DMS53 (cell line): ENCODE measurements around the gene QSOX1.
A peak's percentile ranks its signal among the peaks of the same experiment; 100 is the strongest.

Experiments
- DNase-seq: peaks from one replicate; lab custom pipeline; 2025; lab: John Stamatoyannopoulos, UW

Gene QSOX1

DNA sequence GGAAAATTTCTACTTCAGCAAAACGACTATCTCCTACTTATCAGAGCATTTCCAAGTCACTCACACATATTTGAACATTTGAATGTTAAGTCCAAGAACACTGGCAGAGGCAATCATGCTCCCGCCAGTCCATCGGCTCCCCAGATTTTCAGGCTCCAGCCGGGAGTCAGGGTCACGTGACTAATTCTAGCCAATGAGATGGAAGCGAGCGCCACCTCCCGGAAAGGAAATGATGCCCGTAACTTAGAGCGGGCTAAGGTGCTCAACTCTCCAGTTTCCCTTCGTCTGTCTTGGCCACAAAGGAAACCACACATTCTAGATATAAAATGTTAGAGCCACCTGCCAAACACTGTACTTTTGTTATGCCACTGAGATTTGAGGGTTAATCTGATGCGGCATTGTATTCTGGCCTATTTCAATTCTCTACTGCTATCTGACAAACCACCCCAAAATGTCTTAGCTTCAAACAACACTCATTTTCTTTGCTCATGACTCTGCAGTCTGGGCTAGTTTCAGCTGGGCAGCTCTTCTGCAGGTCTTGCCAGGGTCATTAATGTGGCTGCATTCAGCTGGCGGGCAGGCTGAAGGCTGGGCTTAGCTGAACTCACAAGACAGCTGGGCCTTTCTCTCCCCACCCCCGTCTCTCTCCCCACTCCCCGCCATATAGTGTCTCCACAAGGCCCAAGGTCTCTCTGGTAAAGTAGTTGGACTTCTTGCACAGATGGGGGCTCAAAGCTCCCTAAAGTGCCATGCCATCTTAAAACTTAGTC is 58.9 kb downstream of the QSOX1 start:
- DNase-seq, result no peak

DNA sequence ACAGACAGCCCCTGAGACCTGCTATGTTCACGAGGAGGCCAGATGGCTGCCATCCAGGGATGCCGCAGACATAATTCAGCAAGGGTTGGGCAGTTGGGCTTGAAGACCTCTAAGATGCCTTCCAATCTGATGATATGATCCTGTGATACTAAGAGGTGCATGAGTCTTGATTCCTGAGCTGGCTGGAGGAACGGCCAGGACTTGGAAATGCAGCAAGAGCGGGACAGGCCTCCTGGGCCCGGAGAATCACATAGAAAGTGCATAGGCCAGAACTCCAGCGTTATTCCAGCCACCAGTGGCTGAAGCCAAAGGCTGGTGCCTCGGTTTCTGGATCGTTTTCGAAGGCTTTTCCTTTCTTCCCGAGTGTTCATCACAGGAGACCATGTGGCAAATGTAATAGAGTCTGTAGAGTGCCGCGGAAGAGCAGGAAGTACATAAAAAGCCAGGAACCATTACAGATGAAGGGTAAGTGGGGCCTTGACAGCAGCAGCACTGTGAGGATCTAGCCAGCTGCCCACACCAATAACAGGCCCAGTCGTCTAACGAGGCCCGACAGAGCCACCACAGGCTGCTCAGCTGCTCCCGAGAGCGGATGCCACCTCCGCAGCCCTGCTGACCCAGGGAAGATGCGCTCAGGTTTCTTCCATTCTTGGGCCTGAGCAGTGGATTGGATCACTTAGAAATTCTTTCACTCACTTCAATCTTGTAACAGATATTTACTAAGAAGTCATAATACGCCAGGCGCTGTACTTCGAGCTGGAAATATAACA is 61.4 kb downstream of the QSOX1 start:
- DNase-seq, result no peak

DNA sequence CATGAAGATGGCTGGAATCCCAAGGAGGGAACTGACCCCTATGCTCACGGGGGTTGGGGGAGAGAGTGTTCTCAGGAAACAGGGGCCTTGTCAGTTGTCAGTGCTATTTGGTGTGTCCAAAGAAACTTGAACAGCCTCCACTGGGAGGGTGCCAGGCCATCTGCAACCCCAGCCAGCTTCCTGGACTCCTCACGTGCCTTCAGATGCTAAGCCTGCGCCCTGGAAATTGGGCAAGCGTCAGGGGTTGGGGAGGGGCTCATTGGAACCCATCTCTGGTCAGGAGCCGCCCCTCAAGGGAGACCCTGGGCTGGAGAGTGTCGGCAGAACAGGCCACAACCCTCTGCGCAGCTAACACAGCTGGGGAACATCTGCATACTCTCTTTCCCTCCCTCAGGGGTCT is 62.3 kb downstream of the QSOX1 start:
- DNase-seq, result no peak

DNA sequence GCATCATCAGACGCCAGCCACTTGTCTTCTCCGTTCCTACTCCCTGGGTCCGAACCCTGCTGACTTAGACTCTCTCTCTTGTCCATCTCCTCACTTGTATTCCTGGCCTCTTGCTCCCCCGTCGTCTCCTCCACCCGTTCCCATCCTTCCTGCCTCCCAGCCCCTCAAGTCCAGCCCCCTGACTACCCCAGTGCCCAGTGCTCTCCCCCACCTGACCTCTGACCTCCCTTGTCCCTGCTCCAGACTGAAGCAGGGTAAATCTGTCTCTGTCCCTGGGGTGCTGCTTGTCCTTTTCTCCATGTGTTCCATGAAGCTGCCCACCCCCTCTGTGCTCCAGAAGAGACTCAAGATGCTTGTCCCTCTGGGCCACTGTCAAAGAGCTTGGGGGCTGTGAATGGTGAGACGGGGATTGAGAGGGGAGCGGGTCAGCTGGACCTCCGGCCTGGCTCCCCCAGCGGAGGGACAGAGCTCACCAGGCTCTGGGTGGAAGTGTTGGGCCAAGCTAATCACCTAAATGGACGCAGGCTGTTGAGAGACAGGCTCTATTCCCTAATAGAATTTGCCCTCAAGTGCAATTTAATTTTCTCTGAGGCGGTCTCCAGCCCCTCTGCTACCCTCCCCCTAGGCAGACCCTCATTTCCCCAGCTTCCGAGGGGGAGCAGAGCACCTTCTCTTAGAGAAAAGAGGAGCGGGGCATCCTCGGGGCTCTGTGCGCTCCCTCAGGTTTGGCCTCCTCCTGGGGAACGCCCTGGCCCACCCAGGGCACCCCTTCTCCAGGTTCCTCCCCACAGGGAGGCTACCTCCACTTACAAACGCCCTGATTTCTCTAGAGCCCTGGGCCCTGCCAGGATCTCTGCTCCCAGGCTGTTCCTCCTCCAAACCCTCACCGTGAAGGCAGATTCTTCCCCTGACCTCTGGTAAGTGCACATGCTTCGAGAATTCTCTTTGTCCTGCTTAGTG is 64.4 kb downstream of the QSOX1 start:
- no peak for DNase-seq

DNA sequence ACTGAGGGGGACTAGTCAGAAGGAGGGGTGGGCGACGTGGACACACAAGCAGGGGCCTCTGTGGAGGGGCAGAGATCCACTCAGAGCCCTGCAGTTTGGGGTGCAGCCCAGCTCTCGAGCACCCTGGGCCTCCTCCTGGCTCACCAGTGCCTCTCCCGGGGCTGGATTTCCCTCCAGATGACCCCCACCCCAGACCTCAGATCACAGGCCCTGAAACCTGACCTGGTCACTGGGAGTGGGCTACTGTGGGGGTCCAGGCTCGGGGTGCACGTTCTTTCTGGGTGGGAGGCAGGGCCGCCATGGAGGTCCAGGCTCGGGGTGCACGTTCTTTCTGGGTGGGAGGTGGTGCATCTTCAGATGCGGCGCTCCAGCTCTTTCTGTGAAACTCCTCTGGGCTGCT is 65.1 kb downstream of the QSOX1 start:
- no peak for DNase-seq

DNA sequence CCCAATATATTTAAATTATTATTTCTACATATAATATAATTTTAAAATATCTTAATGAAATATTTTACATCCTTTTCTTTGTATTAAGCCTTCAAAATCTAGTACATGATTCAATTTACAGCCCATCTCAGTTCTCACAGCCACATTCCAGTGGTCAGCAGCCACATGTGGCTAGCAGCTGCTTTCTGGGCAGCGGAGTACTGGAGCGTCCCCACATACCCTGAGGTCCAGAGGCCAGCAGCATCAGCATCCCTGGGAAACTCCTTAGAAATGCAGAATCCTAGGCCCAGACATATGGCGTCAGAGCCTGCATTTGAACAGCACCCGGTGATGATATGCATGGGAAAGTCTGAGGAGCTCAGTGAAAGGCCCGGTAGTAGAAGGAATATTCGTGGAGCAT is 66.8 kb downstream of the QSOX1 start:
- DNase-seq, result no peak

DNA sequence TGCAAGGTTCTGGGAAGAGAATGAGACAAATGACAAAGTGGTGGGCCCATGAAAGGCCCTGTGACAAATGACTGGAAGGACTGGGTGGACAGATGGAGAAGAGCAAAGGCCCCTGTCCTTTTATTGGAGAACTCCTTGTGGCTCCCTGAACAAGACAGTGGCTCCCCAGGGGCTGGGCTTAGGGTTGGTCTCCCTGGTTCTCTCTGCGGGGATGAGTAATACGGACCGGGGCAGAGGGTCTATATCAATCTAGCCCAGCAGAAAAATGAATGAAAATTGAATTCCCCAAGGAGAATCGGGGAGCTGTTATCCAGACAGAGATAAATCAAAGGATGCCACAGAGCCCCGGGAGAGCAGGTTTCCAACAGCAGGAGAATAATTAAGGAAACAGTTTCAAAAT is 70.2 kb downstream of the QSOX1 start:
- no peak for DNase-seq

DNA sequence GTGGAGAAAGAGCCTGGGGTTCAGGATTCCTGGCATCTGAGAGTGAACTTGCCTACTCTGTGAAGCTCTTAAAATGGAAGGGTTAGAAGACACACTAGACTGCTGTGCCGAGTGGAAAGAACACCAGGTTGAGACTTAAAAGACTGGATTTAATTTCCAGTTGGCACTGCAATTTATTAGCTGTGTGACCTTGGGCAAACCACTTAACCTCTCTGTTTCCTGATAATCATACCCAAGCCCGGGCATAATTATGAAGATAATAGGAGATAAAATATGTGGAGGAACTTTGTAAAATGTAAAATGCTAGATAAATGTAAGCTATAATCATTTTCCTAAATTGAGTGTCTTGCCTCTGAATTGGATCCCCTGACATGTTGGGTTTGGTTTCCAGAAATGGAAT is 70.7 kb downstream of the QSOX1 start:
- DNase-seq, result no peak

DNA sequence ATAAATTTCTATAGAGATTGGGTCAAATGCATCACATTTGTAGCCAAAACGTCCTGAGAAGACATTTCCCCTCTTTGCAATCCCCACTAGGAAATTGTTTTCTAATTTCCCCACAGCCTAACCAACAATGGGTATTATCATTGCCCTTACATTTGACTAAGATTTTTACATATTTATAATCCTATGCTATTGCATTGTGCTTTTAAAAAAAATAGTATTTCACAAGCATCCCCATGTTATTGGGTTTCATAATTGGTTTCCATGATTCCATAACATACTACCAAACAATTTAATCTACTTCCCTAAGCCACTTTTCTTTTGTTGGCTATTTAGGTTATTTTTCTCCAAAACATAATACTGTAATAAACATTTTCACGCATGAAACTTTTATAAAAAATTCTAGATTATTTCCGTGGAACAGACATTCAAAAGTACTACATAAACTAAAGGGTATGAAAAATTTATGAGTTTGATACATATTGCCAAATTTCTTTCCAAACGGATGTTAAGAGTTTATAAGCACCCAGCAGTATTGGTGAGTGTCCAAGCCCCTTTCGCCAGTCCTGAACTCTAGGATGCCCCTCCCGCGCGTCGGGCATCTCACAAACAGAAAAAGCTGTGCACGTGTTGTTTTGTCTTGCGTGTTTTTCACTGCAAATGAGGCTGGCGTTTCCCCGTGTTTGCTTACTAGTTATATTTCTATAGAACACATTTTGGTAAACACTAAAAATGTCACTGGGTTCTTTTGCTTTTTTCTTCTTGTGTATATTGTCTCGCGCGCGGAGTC is 73.4 kb downstream of the QSOX1 start:
- no peak for DNase-seq

DNA sequence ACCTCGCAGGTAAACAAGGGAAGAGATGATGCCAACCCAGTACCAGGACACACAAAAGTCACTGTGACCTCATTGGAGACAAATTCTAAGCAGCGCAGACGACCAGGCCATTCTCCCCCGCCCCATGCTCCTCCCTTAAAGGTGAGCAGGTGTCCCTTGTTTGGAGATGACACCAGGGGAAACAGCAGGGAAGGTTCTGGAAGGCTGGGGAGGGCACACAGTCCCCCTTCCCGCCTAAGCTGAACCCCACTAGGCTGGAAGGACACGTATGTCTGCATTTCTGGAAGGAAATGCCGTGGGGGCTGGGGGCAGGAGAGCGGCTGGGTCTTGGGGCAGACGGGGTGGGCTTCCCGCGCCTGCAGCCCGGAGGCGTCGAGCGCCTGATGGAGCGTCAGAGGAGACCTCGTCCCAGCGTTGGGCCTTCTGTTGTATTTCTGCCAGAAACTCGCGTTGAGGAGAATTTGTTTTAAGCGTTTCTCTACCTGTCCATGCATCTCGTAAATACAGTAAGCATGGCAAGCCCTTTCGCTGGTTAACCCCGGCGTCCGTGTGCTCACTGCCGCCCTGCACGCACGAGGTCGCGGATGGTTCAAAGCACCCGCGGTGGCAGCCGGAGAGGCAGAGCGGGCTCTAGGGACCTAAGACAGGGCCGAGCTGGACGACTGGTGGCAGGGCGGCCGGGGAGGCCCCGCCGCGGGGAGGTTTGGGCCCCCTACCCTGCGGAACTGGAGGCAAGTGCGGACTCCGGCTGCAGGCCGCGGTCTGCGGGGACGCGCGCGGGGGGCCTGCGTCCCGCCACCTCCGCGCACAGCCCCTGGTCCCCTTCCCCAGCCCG is 74.2 kb downstream of the QSOX1 start:
- DNase-seq, result peak; percentile 86

DNA sequence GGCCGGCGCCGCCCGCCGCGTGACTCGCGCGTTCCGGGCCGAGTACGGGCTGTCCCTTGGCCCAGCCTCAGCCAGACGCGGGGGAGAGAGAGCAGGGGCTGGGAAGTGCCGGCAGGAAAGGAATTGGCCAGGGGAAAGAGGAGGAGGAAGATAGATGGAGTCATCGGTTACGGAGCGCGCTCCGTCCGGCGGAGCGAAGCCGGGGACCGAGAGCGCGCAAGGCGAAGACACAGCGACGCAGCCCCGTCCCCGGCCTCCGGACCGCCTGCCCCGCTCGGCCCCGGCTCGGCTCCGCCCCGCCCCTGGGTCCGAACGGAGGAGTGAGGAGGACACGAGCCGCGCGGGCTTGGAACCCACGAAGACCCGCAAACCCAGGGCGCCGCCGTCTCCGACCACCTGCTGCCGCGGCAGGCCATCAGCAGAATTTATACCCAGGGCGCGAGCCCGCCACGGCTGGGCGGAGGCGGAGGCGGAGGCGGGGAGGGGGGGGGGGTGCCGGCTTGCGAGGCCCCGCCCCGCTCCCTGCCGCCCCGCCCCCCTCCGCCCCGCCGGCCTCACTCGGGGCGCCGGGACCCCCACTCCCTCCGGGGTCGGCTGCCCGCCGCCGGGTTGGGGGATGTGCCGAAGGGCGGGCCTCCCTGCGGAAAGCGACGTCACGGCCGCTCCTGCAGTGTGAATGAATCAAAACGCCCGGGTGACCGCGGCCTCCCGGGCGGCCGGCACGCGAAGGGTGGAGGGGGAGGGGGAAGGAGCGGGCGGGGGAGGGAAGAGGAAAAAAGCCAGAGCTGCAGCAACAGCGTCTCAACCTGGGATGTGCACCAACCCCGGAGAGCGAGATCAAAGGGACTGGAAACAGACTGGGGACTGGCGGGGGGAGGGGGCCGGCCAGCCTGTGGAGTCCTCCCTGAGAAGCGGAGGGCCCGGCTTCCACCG is 75.1 kb downstream of the QSOX1 start, which contains the start of gene LHX4:
LHX4 (plus strand) TSS at position 782 of the 933 bp plus-strand sequence. CDS start 266 bp downstream, outside the sequence.
- peak; percentile 90 for DNase-seq

DNA sequence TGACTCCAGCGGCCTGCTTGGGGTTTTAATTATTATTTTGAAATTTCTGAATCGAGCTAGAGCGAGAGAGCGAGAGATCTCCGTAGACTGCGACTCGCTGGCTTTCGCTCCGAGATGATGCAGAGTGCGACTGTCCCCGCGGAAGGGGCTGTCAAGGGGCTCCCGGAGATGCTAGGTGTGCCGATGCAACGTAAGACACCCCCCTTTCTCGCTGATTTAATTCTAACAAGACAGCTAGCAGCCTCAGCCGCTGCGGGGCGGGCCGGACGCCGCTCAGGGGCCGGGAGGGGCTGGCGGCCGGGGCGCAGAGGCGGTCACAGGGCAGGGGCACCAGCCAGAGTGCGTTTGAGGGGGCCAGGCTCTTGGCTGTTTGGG is 75.7 kb downstream of the QSOX1 start:
- DNase-seq, result no peak

DNA sequence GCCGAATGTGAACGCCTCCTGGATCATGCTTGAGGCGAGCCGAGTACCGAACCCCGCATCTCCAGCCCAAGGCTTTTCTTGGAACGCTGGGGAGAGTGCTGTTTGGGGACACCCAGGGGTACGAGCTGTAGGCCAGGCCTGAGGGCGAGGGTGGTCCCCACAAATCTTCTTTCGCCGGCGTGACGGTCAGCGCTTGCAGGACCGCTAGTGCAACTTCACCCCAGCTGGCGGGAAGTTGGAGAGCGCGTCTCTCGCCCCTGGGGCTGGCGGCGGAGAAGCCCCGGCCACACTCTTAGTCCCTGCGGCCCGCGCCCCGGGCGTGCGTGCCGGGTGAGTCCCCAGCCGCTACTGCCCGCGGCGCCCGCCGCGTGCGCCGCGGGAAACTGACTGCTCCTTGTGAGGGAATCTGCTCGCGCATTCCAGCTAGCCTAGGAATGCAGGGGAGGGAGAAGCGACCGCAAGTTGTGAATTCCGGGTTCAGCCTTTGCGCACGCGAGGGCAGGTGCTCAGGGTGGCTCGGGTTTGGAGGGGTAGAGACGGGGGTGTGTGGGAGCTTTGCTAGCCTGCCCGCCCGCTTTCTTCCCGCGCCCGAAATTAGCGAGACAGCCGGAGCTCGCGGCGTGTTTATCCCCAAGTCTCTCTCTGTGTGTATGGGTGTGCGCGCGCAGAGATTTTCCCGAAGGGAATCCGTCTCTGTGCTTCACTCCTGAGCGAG is 76.3 kb downstream of the QSOX1 start:
- peak; percentile 77 for DNase-seq

DNA sequence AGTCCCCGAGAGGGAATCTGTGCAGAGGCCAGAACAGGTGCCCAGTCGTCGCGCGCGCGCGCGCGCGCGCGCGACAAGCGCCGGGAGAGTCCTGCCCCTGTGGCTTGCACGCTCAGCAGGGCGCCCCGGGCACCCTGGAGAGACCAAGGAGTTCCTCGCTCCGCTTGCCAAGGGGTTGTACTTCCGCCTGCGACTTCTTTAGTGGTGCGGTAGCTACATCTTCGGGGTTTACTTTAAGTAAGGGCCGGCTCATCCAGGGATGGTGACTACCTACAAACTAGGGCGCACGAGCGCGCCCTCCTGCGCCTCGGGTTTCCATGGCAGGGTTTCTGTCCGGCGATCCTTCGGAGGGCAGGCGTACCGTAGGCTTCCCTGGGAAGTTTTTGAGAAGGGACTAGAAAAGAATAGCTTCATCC is 76.8 kb downstream of the QSOX1 start:
- DNase-seq, result peak; percentile 83

DNA sequence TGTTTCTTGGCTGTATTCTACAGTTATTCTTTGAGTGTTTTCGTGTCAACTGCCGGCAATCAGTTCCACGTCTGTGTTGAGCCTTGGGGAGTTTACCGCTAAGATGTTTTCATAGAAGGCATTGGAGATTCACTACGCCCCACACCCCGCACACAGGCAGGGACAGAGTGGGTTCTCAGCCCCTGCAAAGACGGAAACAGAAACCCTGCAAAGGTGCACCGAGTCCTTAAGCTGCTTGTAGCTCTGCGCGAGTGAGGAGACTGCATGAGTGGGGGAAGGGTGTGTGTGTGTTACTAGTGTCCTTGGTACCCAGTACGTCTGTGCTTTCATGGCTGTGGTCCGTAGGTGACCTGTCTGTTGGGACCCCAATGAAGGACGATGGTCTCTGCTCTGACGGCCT is 77.3 kb downstream of the QSOX1 start:
- peak; percentile 58 for DNase-seq

DNA sequence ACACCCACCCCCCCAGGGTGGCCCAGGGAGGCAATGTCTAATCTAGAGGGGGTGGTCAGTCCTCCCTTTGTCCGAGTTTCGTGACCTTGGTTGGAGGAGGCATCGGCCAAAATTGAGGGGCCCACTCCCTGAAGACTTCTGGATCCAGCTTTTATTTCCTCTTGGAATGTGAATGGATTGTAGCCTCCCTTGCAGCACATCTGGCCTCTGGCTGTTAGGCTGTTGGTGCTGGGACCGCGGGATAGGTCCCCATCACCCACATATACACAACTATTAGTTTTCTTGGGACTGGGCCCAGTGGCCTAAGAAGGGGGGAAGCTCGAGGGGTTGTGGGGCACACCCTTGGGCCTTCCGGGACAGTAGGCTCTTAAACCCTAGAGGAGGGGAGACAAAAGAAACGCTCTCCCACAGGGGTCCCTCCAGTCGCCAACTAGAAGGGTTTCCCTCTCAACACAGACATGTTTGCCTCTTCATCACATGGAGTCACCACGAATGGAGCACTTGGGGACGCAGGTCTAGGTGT is 77.9 kb downstream of the QSOX1 start:
- peak; percentile 36 for DNase-seq

DNA sequence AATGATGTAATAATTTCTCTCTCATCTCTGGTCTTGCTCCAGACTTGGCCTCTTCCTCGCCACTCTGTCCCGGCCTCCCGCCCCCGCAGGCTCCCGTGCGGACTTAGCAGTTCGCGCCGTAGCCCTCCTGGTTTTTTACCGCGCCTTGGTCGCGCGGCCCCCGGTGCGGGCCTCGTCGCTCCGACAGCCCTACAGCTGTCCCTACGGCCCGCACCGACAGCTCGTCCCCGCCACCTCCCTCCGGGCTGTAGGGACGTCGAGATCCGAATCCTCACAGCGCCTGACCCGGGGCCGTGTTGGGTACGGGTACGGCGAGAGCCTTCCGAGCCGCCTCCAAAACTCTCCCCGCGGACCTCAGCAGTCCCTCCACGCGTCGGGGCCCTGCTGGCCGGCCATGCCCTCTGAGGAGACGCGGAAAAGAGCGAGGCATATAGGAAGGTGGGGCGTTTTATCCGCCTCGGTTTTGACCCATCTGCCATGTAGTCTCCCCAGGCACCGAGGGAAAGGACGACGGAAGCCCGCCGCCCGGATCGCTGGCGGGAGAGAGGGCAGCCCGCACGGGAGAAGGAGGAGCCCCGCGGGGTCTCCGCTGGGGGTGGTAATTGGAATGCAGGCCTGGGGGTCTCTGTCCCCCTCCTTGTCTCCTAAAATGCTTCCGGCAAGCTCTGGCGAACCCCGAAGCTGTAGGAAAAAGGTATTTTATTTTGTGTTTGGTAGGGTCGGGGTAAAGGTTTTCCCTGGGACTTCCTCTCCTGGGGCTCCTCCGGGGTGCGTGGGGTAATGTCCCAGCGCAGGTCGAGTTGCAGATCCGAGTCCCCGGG is 78.7 kb downstream of the QSOX1 start:
- peak; percentile 14 for DNase-seq
